GM12864 (cell line): ENCODE results near the gene ZNF638.

ENCODE experiments used
- DNase-seq: peaks from one replicate; pipeline ENCODE4 v3.0.0-alpha.2; 2011; ENCODE audit warnings: low read depth
- H3K4me3 ChIP-seq: 2 replicates; pipeline ENCODE4 v1.5.1; 2011; ENCODE audit warnings: mild to moderate bottlenecking, low read depth, low read length, control low read depth
- CTCF ChIP-seq: IDR thresholded peaks from 2 replicates; pipeline ENCODE4 v1.5.1; 2011; ENCODE audit warnings: low read depth, mild to moderate bottlenecking, moderate library complexity, low read length, control low read depth, inconsistent platforms; ENCODE audit errors: missing control alignments

Gene ZNF638

DNA sequence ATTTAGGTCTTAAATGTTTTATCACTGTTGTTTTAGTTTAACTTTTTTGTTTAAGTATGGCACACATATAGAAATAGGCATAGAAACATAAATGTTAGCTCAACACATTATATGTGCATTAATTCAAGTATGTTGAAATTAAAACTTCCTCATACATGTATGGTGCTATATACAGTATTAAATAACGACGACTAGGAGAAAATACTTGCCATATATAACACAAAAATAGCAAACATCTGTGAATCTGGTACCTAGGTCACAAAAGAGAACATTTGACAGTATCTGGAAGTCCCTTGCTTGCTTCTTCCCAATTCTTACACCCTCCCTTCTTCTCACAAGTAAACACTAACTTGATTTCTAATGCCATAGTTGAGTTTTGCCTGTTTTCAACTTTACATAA, 38.4 kb downstream of the ZNF638 start:
- H3K4me3 ChIP-seq = no peak overlapping the region
- DNase-seq = no peak
- no peak for TF ChIP-seq CTCF

DNA sequence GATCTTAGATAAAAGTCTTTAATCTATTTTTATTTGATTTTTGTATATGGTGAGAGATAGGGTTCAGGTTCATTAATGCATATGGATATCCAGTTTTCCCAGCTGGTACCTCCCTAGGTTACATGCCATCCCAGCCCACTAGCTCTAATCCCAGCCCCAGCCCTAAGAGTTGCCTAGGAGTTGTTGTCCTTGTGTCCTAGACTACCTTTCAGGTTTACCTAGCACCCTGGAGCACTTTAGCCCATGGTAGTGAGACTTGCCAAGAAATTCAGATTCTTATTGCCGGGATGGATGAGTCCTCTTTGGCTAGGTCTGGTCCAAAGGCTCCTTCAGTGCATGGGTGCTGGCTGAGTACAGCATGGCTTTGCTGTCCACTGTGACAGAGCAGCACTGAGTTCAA, 40.5 kb downstream of the ZNF638 start:
- TF ChIP-seq CTCF = no peak
- no peak overlapping the region for H3K4me3 ChIP-seq
- DNase-seq = no peak

GRCh38 chr2:71379086-71379485, 47.5 kb downstream of the ZNF638 start:
- no peak overlapping the region for H3K4me3 ChIP-seq
- TF ChIP-seq CTCF = no peak
- no peak for DNase-seq

DNA sequence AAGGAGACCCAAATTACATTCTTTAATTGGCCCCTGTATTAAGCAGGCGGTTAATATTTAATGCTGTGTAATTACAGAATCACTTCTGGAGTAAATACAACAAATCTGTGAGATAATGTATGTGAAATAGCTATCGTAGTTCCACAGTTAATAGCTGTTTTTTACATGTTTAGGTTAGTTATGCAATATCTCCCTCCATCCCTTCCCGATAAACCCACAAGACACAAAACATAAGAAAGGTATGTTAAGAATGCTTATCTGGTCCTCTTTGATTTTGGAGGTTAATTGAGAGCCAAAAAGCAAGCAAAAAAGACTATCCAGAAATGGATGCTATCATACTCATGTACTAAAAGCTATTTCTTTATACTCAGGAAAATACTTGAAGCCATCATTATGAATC, 49.1 kb downstream of the ZNF638 start:
- H3K4me3 ChIP-seq = no peak overlapping the region
- TF ChIP-seq CTCF = no peak
- no peak for DNase-seq

DNA sequence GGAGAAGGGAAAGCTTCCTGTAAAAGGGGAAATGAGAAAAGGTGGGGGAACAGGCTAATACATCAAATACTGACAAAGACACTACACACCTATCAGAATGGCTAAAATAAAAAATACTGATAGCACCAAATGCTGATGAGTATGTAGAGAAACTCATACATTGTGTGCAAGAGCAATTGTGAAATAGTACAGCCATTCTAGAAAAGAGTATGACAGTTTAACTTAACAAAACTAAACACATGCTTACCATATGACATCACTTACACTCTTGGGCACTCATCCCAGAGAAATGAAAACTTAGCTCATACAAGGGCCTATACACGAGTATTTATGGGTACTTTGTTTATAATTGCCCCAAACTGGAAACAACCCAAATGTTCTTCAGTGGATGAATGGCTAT, 53.4 kb downstream of the ZNF638 start:
- TF ChIP-seq CTCF = no peak
- no peak overlapping the region for H3K4me3 ChIP-seq
- no peak for DNase-seq

GRCh38 chr2:71388214-71388613, 56.6 kb downstream of the ZNF638 start:
- DNase-seq = no peak
- no peak for TF ChIP-seq CTCF
- H3K4me3 ChIP-seq = no peak overlapping the region

GRCh38 chr2:71389384-71390072, 57.9 kb downstream of the ZNF638 start:
- no peak for TF ChIP-seq CTCF
- no peak overlapping the region for H3K4me3 ChIP-seq
- DNase-seq = no peak
